ENCODE measurements around the gene BICC1.

DNA sequence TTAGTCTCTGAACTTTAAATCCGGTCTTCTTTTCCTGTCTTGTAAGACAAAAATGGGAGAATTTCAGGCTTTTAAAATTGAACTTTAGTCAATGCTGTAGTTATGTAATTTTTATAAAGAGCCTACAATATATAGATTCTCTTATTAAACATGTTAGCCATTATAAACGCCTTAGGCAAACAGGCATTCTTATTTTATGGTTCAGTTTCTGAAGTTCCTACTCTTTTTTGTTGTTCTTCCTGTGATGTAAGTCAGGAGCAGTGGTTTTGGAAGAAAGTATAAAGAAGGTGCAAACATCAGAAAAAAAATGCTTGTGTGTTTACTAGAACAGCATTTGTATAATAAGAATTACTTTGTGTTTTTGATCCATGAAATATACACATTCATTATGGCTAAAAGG lies 41.6 kb downstream of the BICC1 start:
- TF ChIP-seq, protein P1, sequence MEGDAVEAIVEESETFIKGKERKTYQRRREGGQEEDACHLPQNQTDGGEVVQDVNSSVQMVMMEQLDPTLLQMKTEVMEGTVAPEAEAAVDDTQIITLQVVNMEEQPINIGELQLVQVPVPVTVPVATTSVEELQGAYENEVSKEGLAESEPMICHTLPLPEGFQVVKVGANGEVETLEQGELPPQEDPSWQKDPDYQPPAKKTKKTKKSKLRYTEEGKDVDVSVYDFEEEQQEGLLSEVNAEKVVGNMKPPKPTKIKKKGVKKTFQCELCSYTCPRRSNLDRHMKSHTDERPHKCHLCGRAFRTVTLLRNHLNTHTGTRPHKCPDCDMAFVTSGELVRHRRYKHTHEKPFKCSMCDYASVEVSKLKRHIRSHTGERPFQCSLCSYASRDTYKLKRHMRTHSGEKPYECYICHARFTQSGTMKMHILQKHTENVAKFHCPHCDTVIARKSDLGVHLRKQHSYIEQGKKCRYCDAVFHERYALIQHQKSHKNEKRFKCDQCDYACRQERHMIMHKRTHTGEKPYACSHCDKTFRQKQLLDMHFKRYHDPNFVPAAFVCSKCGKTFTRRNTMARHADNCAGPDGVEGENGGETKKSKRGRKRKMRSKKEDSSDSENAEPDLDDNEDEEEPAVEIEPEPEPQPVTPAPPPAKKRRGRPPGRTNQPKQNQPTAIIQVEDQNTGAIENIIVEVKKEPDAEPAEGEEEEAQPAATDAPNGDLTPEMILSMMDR (conservative IDR thresholded peaks at IDR 0.05; ENCODE audit: low read depth, low read length): no peak
- no peak for TF ChIP-seq POLR2A (IDR thresholded peaks at IDR 0.05; ENCODE audit: low read depth, low read length)
- TF ChIP-seq MXI1 (IDR thresholded peaks at IDR 0.05; ENCODE audit: borderline replicate concordance, low read depth, low read length): no peak
- TF ChIP-seq RCOR1 (IDR thresholded peaks at IDR 0.05; ENCODE audit: insufficient replicate concordance, low read length): no peak

All from IMR-90 (cell line).